ENCODE results near the gene SEC11A.

- TF ChIP-seq POLR2AphosphoS5 (IDR thresholded peaks at IDR 0.05; ENCODE audit: low read depth, low read length) (no peak), POLR2A (IDR thresholded peaks at IDR 0.05; ENCODE audit: low read depth, low read length) (no peak)
These were observed 25.6 kb downstream of the SEC11A start for GRCh38 chr15:84690342-84690741.
